HEK293 (cell line): ENCODE results near the gene ZNF174.

Experiments
- IKZF3 ChIP-seq: fragments of 450-650 bp; IDR thresholded peaks from 2 replicates; pipeline ENCODE4 v1.5.0; 2018; ENCODE audit warnings: missing biosample characterization, mild to moderate bottlenecking, missing genetic modification characterization, moderate library complexity
- YY1 ChIP-seq: fragments of 450-650 bp; formaldehyde crosslinking; IDR thresholded peaks from 2 replicates; pipeline ENCODE4 v1.5.1; 2018; ENCODE audit warnings: missing biosample characterization, missing genetic modification characterization
- ZBTB7A ChIP-seq: fragments of 450-650 bp; formaldehyde crosslinking; IDR thresholded peaks from 2 replicates; pipeline ENCODE4 v1.5.1; 2016; ENCODE audit warnings: low read depth, missing biosample characterization, missing genetic modification characterization
- ZNF133 ChIP-seq: fragments of 450-650 bp; formaldehyde crosslinking; IDR thresholded peaks from 2 replicates; pipeline ENCODE4 v1.5.1; 2016; ENCODE audit warnings: missing biosample characterization, missing genetic modification characterization
- ZNF529 ChIP-seq: fragments of 450-650 bp; formaldehyde crosslinking; IDR thresholded peaks from 2 replicates; pipeline ENCODE4 v1.5.1; 2017; ENCODE audit warnings: missing genetic modification characterization, missing biosample characterization; ENCODE audit not compliant: insufficient replicate concordance
- ZNF600 ChIP-seq: fragments of 450-650 bp; formaldehyde crosslinking; IDR thresholded peaks from 2 replicates; pipeline ENCODE4 v1.5.1; 2016; ENCODE audit warnings: missing biosample characterization, missing genetic modification characterization
- ZNF747 ChIP-seq: fragments of 450-650 bp; formaldehyde crosslinking; IDR thresholded peaks from 2 replicates; pipeline ENCODE4 v1.5.1; 2016; ENCODE audit warnings: missing biosample characterization, missing genetic modification characterization
- ZNF785 ChIP-seq: fragments of 450-650 bp; formaldehyde crosslinking; IDR thresholded peaks from 2 replicates; pipeline ENCODE4 v1.5.1; 2016; ENCODE audit warnings: missing biosample characterization, missing genetic modification characterization
- ZSCAN30 ChIP-seq: fragments of 450-650 bp; IDR thresholded peaks from 2 replicates; pipeline ENCODE4 v1.5.1; 2018; ENCODE audit warnings: missing biosample characterization, mild to moderate bottlenecking, missing genetic modification characterization, moderate library complexity
- TF ChIP-seq, protein P1 (sequence below): fragments of 450-650 bp; formaldehyde crosslinking; IDR thresholded peaks from 2 replicates; pipeline ENCODE4 v1.5.1; 2016; ENCODE audit warnings: missing biosample characterization, missing genetic modification characterization, low read depth
- TF ChIP-seq, protein P2 (sequence below): fragments of 450-650 bp; formaldehyde crosslinking; IDR thresholded peaks from 2 replicates; pipeline ENCODE4 v1.5.1; 2016; ENCODE audit warnings: missing biosample characterization, missing genetic modification characterization

DNA sequence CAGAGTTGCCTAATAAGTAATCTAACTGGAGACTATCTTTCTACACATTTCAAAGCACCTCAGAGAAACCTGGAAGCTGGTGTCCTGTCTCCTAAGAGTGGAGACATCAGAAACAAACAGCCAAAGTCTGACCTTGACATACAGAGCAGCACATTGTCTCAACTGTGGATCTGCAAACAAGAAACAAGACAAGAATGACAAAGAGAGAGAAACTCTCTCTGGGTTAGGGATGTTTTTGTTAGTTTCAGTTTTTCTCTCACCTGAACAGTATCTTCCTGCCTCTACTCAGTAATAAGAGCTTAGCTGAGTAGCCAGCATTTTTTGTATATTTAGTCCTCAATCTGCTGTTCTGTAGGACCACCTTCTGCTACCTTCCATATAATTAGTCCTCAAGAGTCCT is 33.4 kb downstream of the ZNF174 start:
- TF ChIP-seq ZNF785 (tag by site-specific recombination) (no peak), ZNF133 (tag by site-specific recombination) (no peak), YY1 (no peak), ZNF600 (tag by site-specific recombination) (no peak), ZNF747 (tag by site-specific recombination) (no peak), ZNF529 (no peak), IKZF3 (tag by site-specific recombination) (no peak), ZBTB7A (tag by site-specific recombination) (no peak), ZSCAN30 (tag by site-specific recombination) (no peak)
- TF ChIP-seq, protein P1, sequence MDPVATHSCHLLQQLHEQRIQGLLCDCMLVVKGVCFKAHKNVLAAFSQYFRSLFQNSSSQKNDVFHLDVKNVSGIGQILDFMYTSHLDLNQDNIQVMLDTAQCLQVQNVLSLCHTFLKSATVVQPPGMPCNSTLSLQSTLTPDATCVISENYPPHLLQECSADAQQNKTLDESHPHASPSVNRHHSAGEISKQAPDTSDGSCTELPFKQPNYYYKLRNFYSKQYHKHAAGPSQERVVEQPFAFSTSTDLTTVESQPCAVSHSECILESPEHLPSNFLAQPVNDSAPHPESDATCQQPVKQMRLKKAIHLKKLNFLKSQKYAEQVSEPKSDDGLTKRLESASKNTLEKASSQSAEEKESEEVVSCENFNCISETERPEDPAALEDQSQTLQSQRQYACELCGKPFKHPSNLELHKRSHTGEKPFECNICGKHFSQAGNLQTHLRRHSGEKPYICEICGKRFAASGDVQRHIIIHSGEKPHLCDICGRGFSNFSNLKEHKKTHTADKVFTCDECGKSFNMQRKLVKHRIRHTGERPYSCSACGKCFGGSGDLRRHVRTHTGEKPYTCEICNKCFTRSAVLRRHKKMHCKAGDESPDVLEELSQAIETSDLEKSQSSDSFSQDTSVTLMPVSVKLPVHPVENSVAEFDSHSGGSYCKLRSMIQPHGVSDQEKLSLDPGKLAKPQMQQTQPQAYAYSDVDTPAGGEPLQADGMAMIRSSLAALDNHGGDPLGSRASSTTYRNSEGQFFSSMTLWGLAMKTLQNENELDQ (tag by site-specific recombination) = no peak
- TF ChIP-seq, protein P2, sequence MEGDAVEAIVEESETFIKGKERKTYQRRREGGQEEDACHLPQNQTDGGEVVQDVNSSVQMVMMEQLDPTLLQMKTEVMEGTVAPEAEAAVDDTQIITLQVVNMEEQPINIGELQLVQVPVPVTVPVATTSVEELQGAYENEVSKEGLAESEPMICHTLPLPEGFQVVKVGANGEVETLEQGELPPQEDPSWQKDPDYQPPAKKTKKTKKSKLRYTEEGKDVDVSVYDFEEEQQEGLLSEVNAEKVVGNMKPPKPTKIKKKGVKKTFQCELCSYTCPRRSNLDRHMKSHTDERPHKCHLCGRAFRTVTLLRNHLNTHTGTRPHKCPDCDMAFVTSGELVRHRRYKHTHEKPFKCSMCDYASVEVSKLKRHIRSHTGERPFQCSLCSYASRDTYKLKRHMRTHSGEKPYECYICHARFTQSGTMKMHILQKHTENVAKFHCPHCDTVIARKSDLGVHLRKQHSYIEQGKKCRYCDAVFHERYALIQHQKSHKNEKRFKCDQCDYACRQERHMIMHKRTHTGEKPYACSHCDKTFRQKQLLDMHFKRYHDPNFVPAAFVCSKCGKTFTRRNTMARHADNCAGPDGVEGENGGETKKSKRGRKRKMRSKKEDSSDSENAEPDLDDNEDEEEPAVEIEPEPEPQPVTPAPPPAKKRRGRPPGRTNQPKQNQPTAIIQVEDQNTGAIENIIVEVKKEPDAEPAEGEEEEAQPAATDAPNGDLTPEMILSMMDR = no peak
